Ishikawa (cell line): ENCODE data around the gene MLXIP.

Experiments
- CEBPB ChIP-seq: IDR thresholded peaks from 2 replicates; pipeline ENCODE4 v1.6.1; 2012
- CREB1 ChIP-seq: IDR thresholded peaks from 2 replicates; pipeline ENCODE4 v1.6.1; 2012; ENCODE audit warnings: low read depth
- EGR1 ChIP-seq: IDR thresholded peaks from 2 replicates; pipeline ENCODE4 v1.6.1; 2012
- EP300 ChIP-seq: IDR thresholded peaks from 2 replicates; pipeline ENCODE4 v1.6.1; 2012; ENCODE audit warnings: borderline replicate concordance
- FOXM1 ChIP-seq: IDR thresholded peaks from 2 replicates; pipeline ENCODE4 v1.6.1; 2012; ENCODE audit warnings: low read depth, borderline replicate concordance
- MAX ChIP-seq: IDR thresholded peaks from 2 replicates; pipeline ENCODE4 v1.6.1; 2012
- NFIC ChIP-seq: IDR thresholded peaks from 2 replicates; pipeline ENCODE4 v1.6.1; 2012
- RAD21 ChIP-seq: IDR thresholded peaks from 2 replicates; pipeline ENCODE4 v1.6.1; 2012; ENCODE audit warnings: low read depth
- REST ChIP-seq: IDR thresholded peaks from 2 replicates; pipeline ENCODE4 v1.6.1; 2012; ENCODE audit warnings: low read depth, mild to moderate bottlenecking
- TAF1 ChIP-seq: IDR thresholded peaks from 2 replicates; pipeline ENCODE4 v1.6.1; 2012; ENCODE audit warnings: low read depth, mild to moderate bottlenecking
- TCF12 ChIP-seq: IDR thresholded peaks from 2 replicates; pipeline ENCODE4 v1.6.1; 2012; ENCODE audit warnings: low read depth
- TEAD4 ChIP-seq: IDR thresholded peaks from 2 replicates; pipeline ENCODE4 v1.6.1; 2012
- USF1 ChIP-seq: IDR thresholded peaks from 2 replicates; pipeline ENCODE4 v1.6.1; 2012
- YY1 ChIP-seq: IDR thresholded peaks from 2 replicates; pipeline ENCODE4 v1.6.1; 2012; ENCODE audit warnings: low read depth
- ZBTB7A ChIP-seq: IDR thresholded peaks from 2 replicates; pipeline ENCODE4 v1.6.1; 2012; ENCODE audit warnings: low read depth

The MLXIP gene

GRCh38 chr12:122064025-122064777 lies 14.4 kb upstream of the MLXIP start:
- TF ChIP-seq CEBPB (no peak), EP300 (no peak), TAF1 (no peak), USF1 (peak; percentile 95), YY1 (peak; percentile 78; the same call in 1 of the 2 replicates), MAX (peak; percentile 95), RAD21 (peak; percentile 39; the same call in 1 of the 2 replicates), CREB1 (no peak)

- TF ChIP-seq USF1 (no peak), REST (no peak), TAF1 (no peak), TEAD4 (no peak), CEBPB (no peak), FOXM1 (no peak), EP300 (no peak), CREB1 (no peak), YY1 (no peak), RAD21 (no peak), TCF12 (no peak), EGR1 (no peak), MAX (no peak), ZBTB7A (no peak)
Observed at GRCh38 chr12:122064780-122065588, 13.6 kb upstream of the MLXIP start.

GRCh38 chr12:122067548-122067947 lies 11.0 kb upstream of the MLXIP start:
- TF ChIP-seq EP300 = no peak
- no peak for TF ChIP-seq TEAD4

- TF ChIP-seq NFIC (no peak), CEBPB (no peak), FOXM1 (no peak), MAX (no peak), EGR1 (no peak), TAF1 (no peak), USF1 (no peak), TCF12 (no peak), RAD21 (no peak), TEAD4 (no peak), YY1 (no peak), CREB1 (no peak), REST (no peak), ZBTB7A (no peak), EP300 (no peak)
Observed at GRCh38 chr12:122067966-122068365, 10.6 kb upstream of the MLXIP start.
